HCT116 (cell line): ENCODE measurements around the gene HAND2. TPM values are rescaled to one million over a fixed set of nuclear protein-coding genes. Genes with fewer than 3 reads are reported as not detected.

Experiments
- ATAC-seq: fragments of 200-7000 bp; cut with Tn5 transposase; 2 replicates; pipeline ENCODE4 v1.9.1; 2020; ENCODE audit warnings: mild to moderate bottlenecking, moderate library complexity
- BruUV-seq: library from RNA; stranded (reverse); fragments of 400-500 nt; replicated peaks from 2 replicates; lab custom pipeline; 2021; lab: Mats Ljungman, UMichigan
- CTCF ChIA-PET: fragments of 300-600 bp; sonication (Branson Sonifier 250); formaldehyde crosslinking; loops from one replicate; lab custom pipeline; 2021; ENCODE audit warnings: antibody characterized with exemption; lab: Charles Lee
- POLR2A ChIA-PET: fragments of 300-600, 350-600 bp; sonication (Branson Sonifier 250); formaldehyde crosslinking; loops from one replicate; lab custom pipeline; 2021; ENCODE audit warnings: antibody characterized with exemption; lab: Charles Lee
- RAD21 ChIA-PET, 2 experiments: fragments of 300-600 bp; sonication (Branson Sonifier 250); formaldehyde crosslinking; loops; one replicate each; lab custom pipeline; 2023; ENCODE audit warnings: low total read pairs in 2 of 2; ENCODE audit not compliant: uncharacterized antibody in 2 of 2, unreplicated experiment in 2 of 2, low non-redundant PET in 1 of 2; lab: Charles Lee
- DNase-seq: peaks from one replicate; pipeline ENCODE4 v3.0.0-alpha.2; 2010; ENCODE audit warnings: low read depth, low spot score
- H2AFZ ChIP-seq: fragments of 200-600 bp; shearing (Covaris generic), sonication (generic); 2 replicates; pipeline ENCODE4 v1.6.1; 2017; ENCODE audit warnings: low read depth, mixed run types, mixed read lengths, antibody characterized with exemption, low read length; ENCODE audit not compliant: poor library complexity, severe bottlenecking
- H3K27ac ChIP-seq: 2 replicates; pipeline ENCODE4 v1.5.1; 2012; ENCODE audit warnings: low read depth, low read length
- H3K27me3 ChIP-seq: fragments of 200-600 bp; sonication (generic); 2 replicates; pipeline ENCODE4 v1.6.1; 2016; ENCODE audit warnings: mixed run types, low read length, mixed read lengths; ENCODE audit not compliant: insufficient read depth
- H3K36me3 ChIP-seq, 2 experiments: fragments of 200-500 bp in 1 of 2; fragments of 200-600 bp in 1 of 2; sonication (Bioruptor generic) in 1 of 2; sonication (generic) in 1 of 2; 2 replicates each; pipeline versions ENCODE4 v1.5.1 to v1.6.1; 2014 to 2016; ENCODE audit warnings: low read length in 2 of 2, inconsistent platforms in 1 of 2, mixed read lengths in 1 of 2, mixed run types in 1 of 2; ENCODE audit not compliant: insufficient read depth in 2 of 2, control insufficient read depth in 1 of 2
- H3K4me1 ChIP-seq, 2 experiments: fragments of 200-600 bp in 1 of 2; sonication (generic) in 1 of 2; 2 replicates each; pipeline versions ENCODE4 v1.5.1 to v1.6.1; 2012 to 2017; ENCODE audit warnings: low read length in 2 of 2, inconsistent platforms in 1 of 2, mild to moderate bottlenecking in 1 of 2, mixed read lengths in 1 of 2, mixed run types in 1 of 2, moderate library complexity in 1 of 2; ENCODE audit not compliant: insufficient read depth in 2 of 2, control insufficient read depth in 1 of 2
- H3K4me2 ChIP-seq: fragments of 200-600 bp; sonication (generic); 2 replicates; pipeline ENCODE4 v1.6.1; 2017; ENCODE audit warnings: mixed run types, low read length, mixed read lengths
- H3K4me3 ChIP-seq, 2 experiments: fragments of 200-600 bp in 1 of 2; sonication (generic) in 1 of 2; replicated peaks in 1 of 2; 2 replicates each; pipeline ENCODE4 v1.5.1; 2011 to 2016; ENCODE audit warnings: low read length in 2 of 2, control low read depth in 1 of 2, low read depth in 1 of 2, mild to moderate bottlenecking in 1 of 2, mixed read lengths in 1 of 2, mixed run types in 1 of 2
- H3K79me2 ChIP-seq: fragments of 200-600 bp; sonication (generic); 2 replicates; pipeline ENCODE4 v1.6.1; 2017; ENCODE audit warnings: mild to moderate bottlenecking, mixed run types, low read length, moderate library complexity, mixed read lengths; ENCODE audit not compliant: insufficient read depth
- H3K9ac ChIP-seq: fragments of 200-600 bp; sonication (generic); 2 replicates; pipeline ENCODE4 v1.6.1; 2016; ENCODE audit warnings: low read length, mixed read lengths
- H3K9me2 ChIP-seq: fragments of 200-600 bp; sonication (generic), shearing (Covaris generic); 2 replicates; pipeline ENCODE4 v1.6.1; 2017; ENCODE audit warnings: mixed run types, mild to moderate bottlenecking, moderate library complexity; ENCODE audit not compliant: insufficient read depth
- H3K9me3 ChIP-seq, 2 experiments: fragments of 200-500 bp in 1 of 2; fragments of 200-600 bp in 1 of 2; sonication (Bioruptor generic) in 1 of 2; sonication (generic) in 1 of 2; 2 replicates each; pipeline ENCODE4 v1.6.1; 2014 to 2017; ENCODE audit warnings: low read length in 2 of 2, mixed read lengths in 2 of 2, inconsistent platforms in 1 of 2, low read depth in 1 of 2, mild to moderate bottlenecking in 1 of 2, mixed run types in 1 of 2, moderate library complexity in 1 of 2; ENCODE audit not compliant: control insufficient read depth in 1 of 2, insufficient read depth in 1 of 2
- H4K20me1 ChIP-seq: fragments of 200-600 bp; sonication (generic), shearing (Covaris generic); 2 replicates; pipeline ENCODE4 v1.6.1; 2017; ENCODE audit warnings: mixed run types, mild to moderate bottlenecking, moderate library complexity; ENCODE audit not compliant: insufficient read depth
- CBX3 ChIP-seq: IDR thresholded peaks from 2 replicates; pipeline ENCODE4 v1.6.1; 2012; ENCODE audit warnings: low read depth
- ELF1 ChIP-seq: IDR thresholded peaks from 2 replicates; pipeline ENCODE4 v1.6.1; 2012; ENCODE audit warnings: low read depth, borderline replicate concordance
- SP1 ChIP-seq: IDR thresholded peaks from 2 replicates; pipeline ENCODE4 v1.6.1; 2012; ENCODE audit warnings: low read depth
- SRF ChIP-seq: IDR thresholded peaks from 2 replicates; pipeline ENCODE4 v1.6.1; 2012; ENCODE audit warnings: low read depth
- TCF7L2 ChIP-seq: IDR thresholded peaks from 2 replicates; pipeline ENCODE4 v1.7.0; 2011; ENCODE audit warnings: borderline replicate concordance, inconsistent platforms; ENCODE audit not compliant: insufficient read depth, insufficient read length; ENCODE audit errors: extremely low read depth
- ZFX ChIP-seq: fragments of 450-650 bp; IDR thresholded peaks from 2 replicates; pipeline ENCODE4 v1.6.1; 2017
- ZNF274 ChIP-seq: fragments of 200-500 bp; sonication (Bioruptor generic); IDR thresholded peaks from 2 replicates; pipeline ENCODE4 v1.6.1; 2014; ENCODE audit warnings: mild to moderate bottlenecking, low read depth, low read length, inconsistent platforms
- intact Hi-C: fragments of 100-400 bp; cut with micrococcal nuclease; formaldehyde crosslinking; loops from 2 replicates; pipeline ENCODE4 v1.10.0; 2022
- total RNA-seq: library from RNA; stranded (reverse); gene quantifications from one replicate; pipeline ENCODE4 v1.2.1, GENCODE V29; 2021; ENCODE audit not compliant: unreplicated experiment
- TF ChIP-seq, protein P1 (sequence below): IDR thresholded peaks from 2 replicates; pipeline ENCODE4 v1.6.1; 2012
- TF ChIP-seq, protein P2 (sequence below): IDR thresholded peaks from 2 replicates; pipeline ENCODE4 v1.6.1; 2012; ENCODE audit warnings: low read depth

The HAND2 gene
- total RNA-seq, 1 experiment from 2014 or later: not detected

GRCh38 chr4:173535957-173536356, 5.9 kb upstream of the HAND2 start (continued):
- TF ChIP-seq, protein P1, sequence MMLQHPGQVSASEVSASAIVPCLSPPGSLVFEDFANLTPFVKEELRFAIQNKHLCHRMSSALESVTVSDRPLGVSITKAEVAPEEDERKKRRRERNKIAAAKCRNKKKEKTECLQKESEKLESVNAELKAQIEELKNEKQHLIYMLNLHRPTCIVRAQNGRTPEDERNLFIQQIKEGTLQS: no peak

- no peaks in the 10 kb centered on the region for H4K20me1 ChIP-seq
- H3K4me1 ChIP-seq: no peaks in the 10 kb centered on the region
- no peak overlapping the region for H2AFZ ChIP-seq
- H3K79me2 ChIP-seq: no peaks in the 10 kb centered on the region
- peaks cover 45% of the 10 kb centered on the region for H3K27me3 ChIP-seq
- no peaks in the 10 kb centered on the region for H3K9me3 ChIP-seq
- ATAC-seq: no peak
- H3K4me2 ChIP-seq: no peak overlapping the region
- no peak for TF ChIP-seq CBX3
- no peak for TF ChIP-seq SP1
- no peak for TF ChIP-seq SRF
- TF ChIP-seq ZNF274: no peak
- TF ChIP-seq ELF1: no peak
- TF ChIP-seq, protein P2, sequence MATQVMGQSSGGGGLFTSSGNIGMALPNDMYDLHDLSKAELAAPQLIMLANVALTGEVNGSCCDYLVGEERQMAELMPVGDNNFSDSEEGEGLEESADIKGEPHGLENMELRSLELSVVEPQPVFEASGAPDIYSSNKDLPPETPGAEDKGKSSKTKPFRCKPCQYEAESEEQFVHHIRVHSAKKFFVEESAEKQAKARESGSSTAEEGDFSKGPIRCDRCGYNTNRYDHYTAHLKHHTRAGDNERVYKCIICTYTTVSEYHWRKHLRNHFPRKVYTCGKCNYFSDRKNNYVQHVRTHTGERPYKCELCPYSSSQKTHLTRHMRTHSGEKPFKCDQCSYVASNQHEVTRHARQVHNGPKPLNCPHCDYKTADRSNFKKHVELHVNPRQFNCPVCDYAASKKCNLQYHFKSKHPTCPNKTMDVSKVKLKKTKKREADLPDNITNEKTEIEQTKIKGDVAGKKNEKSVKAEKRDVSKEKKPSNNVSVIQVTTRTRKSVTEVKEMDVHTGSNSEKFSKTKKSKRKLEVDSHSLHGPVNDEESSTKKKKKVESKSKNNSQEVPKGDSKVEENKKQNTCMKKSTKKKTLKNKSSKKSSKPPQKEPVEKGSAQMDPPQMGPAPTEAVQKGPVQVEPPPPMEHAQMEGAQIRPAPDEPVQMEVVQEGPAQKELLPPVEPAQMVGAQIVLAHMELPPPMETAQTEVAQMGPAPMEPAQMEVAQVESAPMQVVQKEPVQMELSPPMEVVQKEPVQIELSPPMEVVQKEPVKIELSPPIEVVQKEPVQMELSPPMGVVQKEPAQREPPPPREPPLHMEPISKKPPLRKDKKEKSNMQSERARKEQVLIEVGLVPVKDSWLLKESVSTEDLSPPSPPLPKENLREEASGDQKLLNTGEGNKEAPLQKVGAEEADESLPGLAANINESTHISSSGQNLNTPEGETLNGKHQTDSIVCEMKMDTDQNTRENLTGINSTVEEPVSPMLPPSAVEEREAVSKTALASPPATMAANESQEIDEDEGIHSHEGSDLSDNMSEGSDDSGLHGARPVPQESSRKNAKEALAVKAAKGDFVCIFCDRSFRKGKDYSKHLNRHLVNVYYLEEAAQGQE: no peak
- TF ChIP-seq ZFX: no peak
- no peak for TF ChIP-seq TCF7L2
- H3K27ac ChIP-seq: no peak overlapping the region
- H3K36me3 ChIP-seq: no peaks in the 10 kb centered on the region
- intact Hi-C loops: no loop called here
- no peak overlapping the region for H3K4me3 ChIP-seq
- RAD21 ChIA-PET: no interaction called here
- CTCF ChIA-PET: interaction anchor here (1.1 to 1.5 kb wide), 2 partner anchors 11 to 13 kb away, joined by 3 read pairs; no protein-coding TSS in a partner anchor
- POLR2A ChIA-PET: no interaction called here
- no peak for DNase-seq
- no TSS peak for BruUV-seq
- H3K9ac ChIP-seq: no peak overlapping the region
- H3K9me2 ChIP-seq: no peaks in the 10 kb centered on the region
Observed at GRCh38 chr4:173535165-173535902, 5.3 kb upstream of the HAND2 start.
